HG02943 (cell line): ENCODE measurements around the gene IKBIP.
"Not testable (repeated sequence)": the region's sequence is repeated elsewhere in the genome, so short reads cannot be mapped to it uniquely, and the experiment has no call there.

Source experiments
- ATAC-seq: cut with Tn5 transposase; IDR thresholded peaks from one replicate; pipeline ENCODE4 v1.9.1; 2021; ENCODE audit warnings: mild to moderate bottlenecking, low read depth, moderate library complexity; ENCODE audit not compliant: unreplicated experiment

Gene IKBIP

DNA sequence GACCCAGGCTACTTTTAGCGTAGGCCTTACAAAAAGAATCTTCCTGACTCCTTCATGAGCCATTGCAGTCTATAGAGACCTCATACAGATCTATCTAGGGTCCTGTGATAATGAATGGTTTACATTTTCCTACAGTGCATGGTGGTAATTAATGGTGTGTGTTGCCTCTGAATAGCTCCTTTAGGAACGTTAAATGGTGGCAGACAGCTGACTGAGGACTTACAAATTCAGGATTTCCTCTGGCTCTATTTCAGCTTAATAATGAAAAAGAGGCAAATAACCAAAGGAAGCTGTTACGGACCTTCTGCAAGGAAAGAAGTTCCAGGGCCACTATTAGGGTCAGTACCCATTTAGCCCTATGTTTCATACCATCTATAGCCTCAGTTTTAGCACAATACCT is 5.1 kb downstream of the IKBIP start:
- ATAC-seq: no peak

DNA sequence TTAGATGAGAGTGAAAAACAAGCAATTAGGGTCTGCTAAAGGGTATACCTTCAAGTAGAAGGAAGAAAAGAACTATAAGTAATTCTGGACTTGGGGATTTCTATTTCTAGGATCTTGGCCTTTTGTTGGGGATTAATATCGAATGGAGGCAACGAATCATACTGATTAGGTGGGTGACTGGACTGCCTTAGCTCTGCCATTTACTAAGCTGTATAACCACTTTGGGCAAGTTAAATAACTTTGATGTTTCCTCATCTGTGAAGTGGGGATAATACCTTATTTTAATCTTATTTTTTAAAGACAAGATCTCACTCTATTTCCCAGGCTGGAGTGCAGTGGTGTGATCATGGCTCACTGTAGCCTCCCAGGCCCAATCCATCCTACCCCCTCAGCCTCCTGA is 6.6 kb downstream of the IKBIP start:
- no peak for ATAC-seq

DNA sequence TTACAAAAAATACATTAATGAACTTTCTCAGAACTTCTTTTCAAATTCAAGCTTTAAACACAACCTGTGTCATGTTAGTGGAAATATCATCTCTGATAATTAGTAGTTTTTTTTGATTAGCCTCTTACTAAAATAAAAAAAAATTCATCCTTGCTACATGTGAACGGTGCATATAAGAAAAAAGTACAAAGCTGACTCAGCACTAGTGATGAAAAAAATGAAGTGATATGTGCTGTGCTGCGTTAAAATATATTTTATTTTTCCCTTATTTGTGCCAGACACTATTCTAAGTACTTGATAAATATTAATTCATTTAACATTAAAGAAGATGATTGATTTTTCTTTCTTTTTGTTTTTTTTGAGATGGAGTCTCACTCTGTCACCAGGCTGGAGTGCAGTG is 7.5 kb downstream of the IKBIP start:
- no peak for ATAC-seq

DNA sequence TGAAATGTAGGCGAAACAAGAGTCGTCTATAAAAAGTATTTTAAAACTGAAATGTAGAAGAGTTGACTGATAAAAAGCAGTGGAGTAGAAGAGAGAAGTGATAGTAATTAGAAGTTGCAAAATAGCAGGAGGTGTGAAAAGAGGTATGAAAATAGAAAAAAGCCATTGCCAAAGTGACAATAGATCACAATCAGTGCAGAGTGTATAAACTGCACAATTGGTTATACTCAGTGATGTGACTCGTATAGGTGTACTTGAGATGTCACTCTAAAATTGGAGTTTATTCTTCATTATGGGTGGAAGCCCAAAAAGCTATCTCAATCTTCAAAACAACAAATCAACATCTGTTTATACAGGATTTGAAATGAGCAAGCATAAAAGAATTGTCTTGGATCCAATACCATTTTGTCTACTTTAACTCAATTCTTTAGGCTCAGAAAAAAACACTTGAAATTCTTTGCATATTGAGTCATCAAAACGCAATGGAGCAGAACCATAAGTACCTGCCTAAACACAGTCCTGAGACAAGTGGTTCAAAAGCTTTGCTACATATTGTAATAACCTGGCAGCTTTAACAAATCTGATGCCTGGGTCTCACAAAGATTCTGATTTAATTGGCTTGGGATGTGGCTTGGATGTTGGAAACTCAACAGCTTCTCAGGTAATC is 8.8 kb downstream of the IKBIP start:
- peak; percentile 79 for ATAC-seq

DNA sequence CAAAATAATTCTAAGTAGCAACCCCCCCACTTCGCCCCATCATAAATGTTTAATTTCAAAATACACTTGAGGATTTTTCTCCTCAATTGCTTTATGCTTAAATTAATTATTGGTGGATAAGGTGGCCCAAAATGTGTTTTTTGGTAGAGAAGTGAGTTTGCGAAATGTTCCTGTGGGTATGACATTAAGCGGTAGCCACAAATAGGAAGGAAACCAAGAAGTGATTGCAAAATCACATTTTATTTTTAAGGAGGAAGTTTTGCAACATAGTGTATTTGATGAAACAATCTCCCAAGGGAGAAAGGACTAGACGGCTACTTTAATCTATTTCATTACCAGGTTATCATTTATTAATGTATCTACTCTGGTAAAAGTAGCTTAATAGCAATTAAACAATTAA is 25.6 kb downstream of the IKBIP start:
- no peak for ATAC-seq

DNA sequence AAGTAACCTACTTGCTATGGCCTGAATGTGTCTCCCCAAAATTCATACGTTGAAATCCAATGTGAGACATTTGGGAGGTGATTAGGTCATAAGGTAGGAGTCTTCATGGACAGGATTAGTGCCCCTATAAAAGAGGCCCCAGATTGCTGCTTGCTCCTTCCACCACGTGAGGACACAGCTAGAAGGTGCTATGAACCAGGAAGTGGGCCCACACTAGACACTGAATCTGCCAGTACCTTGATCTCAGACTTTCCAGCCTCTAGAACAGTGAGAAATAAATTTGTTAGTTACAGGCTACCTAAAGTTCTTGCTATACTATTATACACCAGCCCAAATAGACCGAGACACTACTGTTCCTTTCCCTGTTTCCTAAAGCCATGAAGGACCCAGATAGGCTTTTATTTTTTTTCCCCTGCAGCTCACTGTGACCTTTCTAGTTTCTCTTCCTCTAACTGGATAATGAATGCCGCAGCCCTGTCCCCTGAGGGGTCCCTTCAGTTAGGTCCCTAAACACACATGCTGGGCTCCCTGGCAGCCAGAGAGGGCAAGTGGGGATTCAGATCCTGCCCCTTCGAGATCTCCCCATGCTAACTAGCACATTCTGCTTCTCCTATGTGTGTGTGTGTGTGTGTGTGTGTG is 31.8 kb downstream of the IKBIP start:
- ATAC-seq: peak; percentile 87

DNA sequence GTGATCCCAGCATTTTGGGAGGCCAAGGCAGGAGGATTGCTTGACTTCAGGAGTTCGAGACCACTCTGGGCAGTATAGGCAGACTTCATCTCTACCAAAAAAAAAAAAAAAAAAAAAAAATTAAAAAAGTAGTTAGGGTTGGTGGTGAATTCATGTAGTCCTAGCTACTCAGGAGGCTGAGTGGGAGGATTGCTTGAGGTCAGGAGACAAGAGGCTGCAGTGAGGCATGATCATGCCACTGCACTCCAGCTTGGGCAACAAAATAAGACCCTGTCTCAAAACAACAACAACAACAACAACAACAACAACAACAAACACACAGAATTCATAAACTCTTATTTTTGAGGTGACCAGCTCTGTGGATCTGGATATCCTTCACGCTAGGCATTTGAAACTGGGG is 34.0 kb downstream of the IKBIP start:
- no peak for ATAC-seq

DNA sequence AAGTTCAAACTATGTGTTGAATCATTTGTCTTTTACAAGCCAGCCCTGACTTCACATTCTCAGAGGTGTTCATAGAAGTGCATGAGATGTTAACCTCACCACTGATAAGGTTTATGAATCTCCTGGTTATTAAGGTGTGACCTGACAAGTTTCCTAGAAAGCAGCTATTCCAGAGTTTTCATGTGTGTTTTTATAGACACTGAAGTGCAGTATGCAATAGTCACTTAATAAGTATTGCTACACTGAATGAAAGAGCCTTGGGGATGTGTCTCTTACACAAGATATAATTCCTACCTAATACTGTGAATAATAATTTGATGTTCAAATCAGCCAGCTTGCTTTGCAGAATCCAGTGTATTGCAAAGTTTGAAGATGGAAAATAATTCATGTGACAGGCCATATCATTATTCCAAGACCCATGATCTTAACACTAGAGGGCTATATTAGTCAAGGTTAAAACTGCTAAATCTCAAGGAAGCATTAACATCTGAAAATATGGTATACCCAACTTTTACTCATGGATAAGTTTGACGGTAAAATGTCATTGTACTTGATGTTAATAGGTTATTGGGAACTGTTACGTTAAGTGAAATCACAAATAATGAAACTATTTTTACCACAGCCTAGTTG is 38.1 kb downstream of the IKBIP start:
- ATAC-seq: no peak

DNA sequence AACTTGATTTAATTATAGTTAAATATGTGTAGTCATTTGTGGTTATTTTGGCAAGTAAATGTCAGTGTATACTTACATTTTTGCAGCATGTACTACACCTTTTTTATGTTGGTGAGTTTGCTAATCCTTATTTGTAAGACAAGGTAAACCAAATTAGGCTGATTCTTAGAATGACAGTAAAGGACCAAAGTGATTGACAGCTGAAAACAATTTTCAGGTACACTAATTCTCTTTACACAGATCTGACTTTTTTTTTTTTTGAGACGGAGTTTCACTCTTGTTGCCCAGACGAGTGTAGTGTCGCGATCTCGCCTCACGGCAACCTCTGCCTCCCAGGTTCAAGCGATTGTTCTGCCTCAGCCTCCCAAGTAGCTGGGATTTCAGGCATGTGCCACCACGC is 42.7 kb downstream of the IKBIP start:
- ATAC-seq: no peak

DNA sequence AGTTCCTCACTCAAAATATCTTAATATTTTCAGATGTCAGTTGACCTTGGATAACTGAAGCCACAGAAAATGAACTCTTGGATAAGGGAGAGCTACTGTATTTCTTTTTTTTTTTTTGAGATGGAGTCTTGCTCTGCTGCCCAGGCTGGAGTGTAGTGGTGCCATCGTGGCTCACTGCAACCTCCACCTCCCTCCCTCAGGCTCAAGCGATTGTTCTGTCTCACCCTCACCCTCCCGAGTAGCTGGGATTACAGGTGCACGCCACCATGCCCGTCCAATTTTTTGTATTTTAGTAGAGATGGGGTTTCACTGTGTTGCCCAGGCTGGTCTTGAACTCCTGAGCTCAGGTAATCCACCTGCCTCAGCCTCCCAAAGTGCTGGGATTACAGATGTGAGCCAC is 47.3 kb downstream of the IKBIP start:
- ATAC-seq: not testable (repeated sequence)

DNA sequence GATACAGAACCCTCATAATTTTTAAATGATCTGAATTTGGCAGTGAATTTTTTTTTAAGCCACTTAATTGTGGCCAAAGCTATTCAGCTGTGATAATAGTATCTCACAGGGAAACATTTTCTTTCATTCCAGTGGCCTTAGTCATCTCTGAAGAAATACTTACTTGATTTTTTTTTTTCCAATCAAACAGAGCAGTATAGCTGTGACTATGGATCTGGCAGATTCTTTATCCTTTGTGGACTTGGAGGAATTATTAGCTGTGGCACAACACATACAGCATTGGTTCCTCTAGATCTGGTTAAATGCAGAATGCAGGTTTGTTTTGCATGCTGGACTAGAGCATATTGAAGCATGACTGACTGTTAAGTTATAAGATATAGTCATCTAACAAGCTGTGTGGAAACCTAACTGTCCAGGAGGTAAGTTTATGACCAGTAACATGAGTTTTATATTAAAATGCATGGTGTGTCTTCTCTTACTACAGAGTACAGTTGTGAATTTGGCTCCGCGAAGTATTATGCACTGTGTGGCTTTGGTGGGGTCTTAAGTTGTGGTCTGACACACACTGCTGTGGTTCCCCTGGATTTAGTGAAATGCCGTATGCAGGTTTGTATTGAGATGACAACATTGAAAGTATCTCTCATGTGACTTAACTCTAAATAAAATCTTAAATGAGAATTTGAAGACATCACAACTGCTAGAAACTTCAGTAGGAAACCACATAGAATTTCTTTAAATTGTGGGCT is 49.2 kb downstream of the IKBIP start:
- ATAC-seq: no peak

DNA sequence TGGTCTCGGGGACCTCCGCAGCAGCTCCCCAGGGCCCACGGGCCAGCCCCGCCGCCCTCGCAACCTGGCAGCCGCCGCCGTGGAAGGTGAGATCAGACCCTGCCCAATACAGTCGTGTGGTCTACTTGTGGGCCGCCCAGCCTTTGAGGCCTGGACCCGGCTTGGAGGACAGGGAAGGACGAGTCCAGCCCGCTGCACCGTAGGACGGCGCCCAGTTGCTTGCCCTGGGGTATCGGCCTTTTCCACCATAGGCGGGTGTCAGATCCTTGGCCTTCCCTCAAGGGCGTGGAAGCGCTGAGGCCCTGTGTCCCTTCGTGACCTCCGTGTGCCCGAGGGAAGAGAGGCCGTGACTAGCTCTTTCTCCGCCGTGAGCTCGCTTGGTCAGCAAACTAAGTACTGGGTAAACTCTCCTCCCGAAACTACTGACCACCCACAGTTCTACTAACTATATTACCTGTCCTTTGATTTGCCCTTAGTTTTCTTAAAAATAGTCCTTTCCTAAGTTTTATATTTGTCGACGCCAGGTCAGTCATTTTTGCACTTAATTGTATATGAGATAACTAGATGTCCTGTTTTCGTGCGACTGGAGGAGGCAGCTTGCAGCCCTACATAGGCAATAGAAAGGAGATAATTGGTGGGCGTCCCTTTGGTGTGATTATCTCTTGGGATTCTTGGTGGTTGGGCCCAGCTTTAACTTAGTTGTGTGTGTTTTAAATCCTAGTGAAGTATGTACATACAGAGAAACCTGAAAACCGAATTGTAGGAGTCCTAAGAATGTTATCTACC is 50.3 kb downstream of the IKBIP start:
- ATAC-seq: peak; percentile 6

DNA sequence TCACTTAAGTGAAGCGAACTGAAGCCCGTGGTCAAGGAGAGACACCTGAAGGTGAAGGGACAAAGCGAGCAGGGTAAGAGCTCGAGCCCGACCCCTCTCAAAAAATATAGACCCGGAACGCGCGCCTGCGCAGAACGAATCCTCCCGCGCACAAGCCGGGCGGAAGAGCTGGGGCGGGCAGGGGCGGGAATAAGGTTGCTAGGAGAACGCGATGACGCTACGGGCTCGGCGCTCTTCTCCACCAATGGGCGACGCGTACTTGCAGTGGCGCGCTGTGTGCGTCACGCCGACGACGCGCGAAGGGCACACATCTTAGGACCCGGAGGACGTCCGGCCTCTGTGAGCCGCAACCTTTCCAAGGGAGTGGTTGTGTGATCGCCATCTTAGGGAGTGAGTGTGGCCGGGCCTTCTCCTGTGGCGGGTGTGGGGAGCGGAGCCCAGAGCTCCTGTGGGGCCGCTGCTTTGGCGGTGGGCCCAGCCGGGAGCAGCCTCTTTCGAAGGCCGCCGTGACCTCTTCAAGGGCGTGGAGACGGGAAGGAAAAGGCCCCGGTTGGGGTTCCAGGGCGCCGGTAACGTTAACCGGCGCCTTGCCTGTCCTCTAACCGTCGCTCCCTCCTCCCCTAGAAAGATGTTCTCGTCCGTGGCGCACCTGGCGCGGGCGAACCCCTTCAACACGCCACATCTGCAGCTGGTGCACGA is 51.1 kb downstream of the IKBIP start, which contains the start of gene SLC25A3:
TSS of gene SLC25A3 (plus strand) at position 336 of the 699 bp plus-strand sequence. CDS start at position 629, 293 bp downstream.
- ATAC-seq: peak; percentile 98

DNA sequence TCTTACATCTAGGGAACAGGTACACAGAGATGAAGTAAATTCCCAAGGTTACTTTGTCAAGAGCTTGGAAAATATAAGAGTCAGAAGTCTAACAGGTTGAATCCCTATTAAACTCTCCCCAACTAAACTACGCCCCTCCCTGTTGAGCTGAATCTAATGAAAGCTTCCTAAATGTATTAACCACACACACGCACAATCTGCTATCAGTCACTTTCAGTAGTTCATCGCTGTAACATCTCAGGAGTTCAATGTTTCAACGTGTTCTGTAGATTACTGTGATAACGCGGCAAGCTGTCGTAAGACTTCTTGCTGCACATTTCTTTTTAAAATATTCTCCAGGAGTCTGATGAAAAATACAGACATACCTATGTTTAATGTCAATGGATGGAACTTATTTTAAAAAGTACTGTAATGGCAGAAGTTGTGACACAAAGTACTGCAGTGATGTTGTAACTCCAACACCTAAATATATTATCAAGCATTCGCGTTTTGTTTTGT is 51.7 kb downstream of the IKBIP start:
- ATAC-seq: no peak

DNA sequence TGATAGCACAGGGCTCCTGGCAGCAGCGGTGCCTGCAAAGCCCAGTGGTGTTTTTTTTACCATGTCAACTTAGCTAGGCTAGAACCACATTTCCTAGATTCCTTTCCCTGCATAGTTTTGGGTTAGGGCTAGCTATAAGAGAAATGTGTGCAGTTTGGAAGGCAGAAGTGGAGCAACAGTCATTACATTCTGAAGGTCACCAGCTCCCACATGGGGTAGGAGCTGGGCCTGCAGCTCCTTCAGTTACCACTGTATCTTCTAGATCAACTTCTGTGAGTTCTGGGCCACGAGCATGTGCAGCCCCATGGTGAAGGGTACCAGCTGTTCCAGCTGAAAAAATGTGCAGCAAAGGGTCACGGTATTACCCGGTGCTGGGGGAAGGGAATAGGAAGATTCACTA is 53.4 kb downstream of the IKBIP start:
- no peak for ATAC-seq

DNA sequence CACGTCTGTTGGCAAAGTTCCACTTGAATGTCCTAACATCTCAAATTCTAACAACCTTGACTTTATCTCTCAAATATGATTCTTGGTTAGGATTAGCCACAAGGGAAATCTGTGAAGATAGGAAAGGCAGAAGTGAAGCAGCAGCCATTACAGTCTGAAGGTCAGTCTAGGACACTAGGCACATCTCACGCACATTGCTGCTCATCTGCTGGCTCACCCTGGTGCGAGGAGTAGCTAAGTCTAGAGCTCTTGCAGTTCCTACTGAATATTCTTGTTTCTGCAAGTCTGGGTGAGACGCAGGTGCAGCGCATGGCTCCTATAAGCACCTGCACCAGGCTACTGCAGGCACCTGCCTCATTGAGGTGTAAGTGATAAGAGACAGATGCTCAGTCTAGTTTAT is 57.5 kb downstream of the IKBIP start:
- no peak for ATAC-seq

DNA sequence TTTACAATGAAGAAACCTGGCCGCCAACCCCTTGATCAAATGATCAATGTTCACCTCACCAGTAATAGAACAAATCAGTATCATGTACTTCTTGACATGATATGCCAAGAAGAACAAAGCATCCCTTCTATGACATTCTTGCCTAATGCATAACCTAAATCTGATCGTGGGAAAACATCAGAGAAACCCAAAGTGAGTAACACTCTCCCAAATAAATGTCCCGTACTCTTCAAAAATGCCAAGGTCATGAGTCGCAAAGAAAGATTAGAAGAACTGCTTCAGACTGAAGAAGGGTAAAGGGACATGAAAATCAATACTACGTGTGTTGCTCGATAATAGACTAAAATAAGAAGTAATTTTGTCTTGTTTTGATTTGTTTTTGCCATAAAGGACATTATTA is 62.5 kb downstream of the IKBIP start:
- ATAC-seq: no peak

DNA sequence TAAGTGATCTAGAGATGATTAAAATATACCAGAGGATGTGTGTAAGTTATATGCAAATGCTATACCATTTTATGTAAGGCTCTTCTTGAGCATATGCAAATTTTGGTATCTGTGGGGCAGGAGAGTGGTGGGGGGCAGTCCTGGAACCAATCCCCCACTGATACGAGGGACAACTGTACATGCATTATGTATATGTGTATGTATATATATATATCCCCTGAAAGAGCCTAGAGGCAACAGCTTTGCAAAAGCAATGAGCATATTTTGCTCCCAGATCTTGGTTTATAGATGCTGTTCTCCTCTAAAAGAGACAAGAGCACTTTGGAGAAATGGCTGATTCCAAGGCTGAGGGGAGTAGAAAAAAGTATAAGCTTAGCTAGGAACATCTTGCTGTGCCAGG is 63.5 kb downstream of the IKBIP start:
- no peak for ATAC-seq

DNA sequence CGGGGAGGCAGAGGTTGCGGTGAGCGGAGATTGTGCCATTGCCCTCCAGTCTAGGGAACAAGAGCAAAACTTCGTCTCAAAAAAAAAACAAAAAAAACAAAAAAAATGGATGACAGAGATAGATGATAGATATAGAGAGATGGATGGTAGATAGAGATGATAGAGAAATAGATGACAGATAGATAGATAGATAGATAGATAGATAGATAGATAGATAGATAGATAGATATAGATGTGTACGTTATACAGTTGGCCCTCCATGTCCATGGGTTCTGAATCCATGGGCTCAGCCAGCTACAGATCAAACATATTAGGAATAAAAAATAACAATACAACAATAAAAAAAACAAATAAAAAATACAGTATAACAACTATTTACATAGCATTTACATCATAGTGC is 63.9 kb downstream of the IKBIP start:
- no peak for ATAC-seq

DNA sequence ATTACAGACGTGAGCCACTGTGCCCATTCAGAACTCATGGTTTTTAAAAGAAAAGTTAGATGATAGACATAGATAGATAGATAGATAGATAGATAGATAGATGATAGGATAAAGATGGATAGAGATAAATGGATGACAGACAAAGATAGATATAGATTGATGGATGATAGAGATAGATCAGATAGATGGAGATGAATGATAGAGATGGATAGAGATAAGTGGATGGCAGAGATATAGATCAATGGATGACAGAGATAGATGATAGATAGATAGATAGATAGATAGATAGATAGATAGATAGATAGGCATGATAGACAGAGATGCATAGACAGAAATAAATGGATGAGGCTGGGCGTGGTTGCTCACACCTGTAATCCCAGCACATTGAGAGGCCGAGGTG is 64.8 kb downstream of the IKBIP start:
- no peak for ATAC-seq
